DND-41 (cell line): ENCODE data around the gene SERPINA5.

Source experiments
- EZH2 ChIP-seq: IDR thresholded peaks from 3 replicates; pipeline ENCODE4 v1.6.1; 2012; ENCODE audit warnings: borderline replicate concordance, low read depth, mild to moderate bottlenecking, moderate library complexity, low read length, inconsistent platforms; ENCODE audit not compliant: severe bottlenecking
- TF ChIP-seq, protein P1 (sequence below): IDR thresholded peaks from 2 replicates; pipeline ENCODE4 v1.5.1; 2012; ENCODE audit warnings: borderline replicate concordance, low read length, moderate library complexity, mild to moderate bottlenecking; ENCODE audit not compliant: poor library complexity, severe bottlenecking; ENCODE audit errors: extremely low read depth

DNA sequence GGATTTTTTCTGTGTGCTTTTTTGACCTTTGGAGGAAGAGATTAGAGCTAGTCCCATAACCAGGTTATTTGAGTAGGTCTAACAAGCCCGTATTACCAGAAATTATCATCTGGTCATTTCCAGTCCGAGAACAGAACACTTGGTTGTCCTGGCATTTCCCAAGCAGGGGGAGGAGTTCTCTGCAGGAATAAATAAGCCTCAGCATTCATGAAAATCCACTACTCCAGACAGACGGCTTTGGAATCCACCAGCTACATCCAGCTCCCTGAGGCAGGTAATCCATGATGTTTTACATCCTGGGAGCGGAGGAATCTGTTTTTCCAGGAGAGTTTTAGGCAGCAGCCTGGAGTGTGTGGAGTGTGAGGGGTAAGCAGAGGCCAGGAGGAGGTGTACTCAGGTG lies 30.9 kb downstream of the SERPINA5 start, which contains the start of gene SERPINA3:
- TF ChIP-seq, protein P1, sequence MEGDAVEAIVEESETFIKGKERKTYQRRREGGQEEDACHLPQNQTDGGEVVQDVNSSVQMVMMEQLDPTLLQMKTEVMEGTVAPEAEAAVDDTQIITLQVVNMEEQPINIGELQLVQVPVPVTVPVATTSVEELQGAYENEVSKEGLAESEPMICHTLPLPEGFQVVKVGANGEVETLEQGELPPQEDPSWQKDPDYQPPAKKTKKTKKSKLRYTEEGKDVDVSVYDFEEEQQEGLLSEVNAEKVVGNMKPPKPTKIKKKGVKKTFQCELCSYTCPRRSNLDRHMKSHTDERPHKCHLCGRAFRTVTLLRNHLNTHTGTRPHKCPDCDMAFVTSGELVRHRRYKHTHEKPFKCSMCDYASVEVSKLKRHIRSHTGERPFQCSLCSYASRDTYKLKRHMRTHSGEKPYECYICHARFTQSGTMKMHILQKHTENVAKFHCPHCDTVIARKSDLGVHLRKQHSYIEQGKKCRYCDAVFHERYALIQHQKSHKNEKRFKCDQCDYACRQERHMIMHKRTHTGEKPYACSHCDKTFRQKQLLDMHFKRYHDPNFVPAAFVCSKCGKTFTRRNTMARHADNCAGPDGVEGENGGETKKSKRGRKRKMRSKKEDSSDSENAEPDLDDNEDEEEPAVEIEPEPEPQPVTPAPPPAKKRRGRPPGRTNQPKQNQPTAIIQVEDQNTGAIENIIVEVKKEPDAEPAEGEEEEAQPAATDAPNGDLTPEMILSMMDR, result no peak
- TF ChIP-seq EZH2, result no peak
